Activated T-cell treated with anti-CD3 and anti-CD28 coated beads, Interleukin-2, amount 50 U/mL, for 24 hours (primary cell): ENCODE data around the gene DCX.

ENCODE experiments used
- DNase-seq: peaks from one replicate; pipeline ENCODE4 v3.0.0-alpha.2; 2020
- H3K27ac Mint-ChIP-seq: 2 replicates; pipeline ENCODE4 v1.8.0; 2020; ENCODE audit warnings: mild to moderate bottlenecking, mixed read lengths
- H3K27me3 Mint-ChIP-seq: 2 replicates; pipeline ENCODE4 v1.8.0; 2020; ENCODE audit warnings: mixed read lengths
- H3K36me3 Mint-ChIP-seq: 2 replicates; pipeline ENCODE4 v1.8.0; 2020; ENCODE audit warnings: low read depth, mixed read lengths
- H3K4me1 Mint-ChIP-seq: 2 replicates; pipeline ENCODE4 v1.8.0; 2020; ENCODE audit warnings: low read depth, mixed read lengths
- H3K4me3 Mint-ChIP-seq: 2 replicates; pipeline ENCODE4 v1.8.0; 2020; ENCODE audit warnings: mild to moderate bottlenecking, moderate library complexity, mixed read lengths
- H3K9me3 Mint-ChIP-seq: 2 replicates; pipeline ENCODE4 v1.8.0; 2020; ENCODE audit warnings: mixed read lengths

DCX gene

GRCh38 chrX:111387470-111388070, 24.4 kb downstream of the DCX start:
- H3K27ac Mint-ChIP-seq: no peak overlapping the region
- H3K4me1 Mint-ChIP-seq: no peaks in the 10 kb centered on the region
- H3K27me3 Mint-ChIP-seq: peaks cover 58% of the 10 kb centered on the region
- no peaks in the 10 kb centered on the region for H3K36me3 Mint-ChIP-seq
- no peak overlapping the region for H3K4me3 Mint-ChIP-seq
- H3K9me3 Mint-ChIP-seq: no peaks in the 10 kb centered on the region
- no peak for DNase-seq

GRCh38 chrX:111386615-111387233, 25.3 kb downstream of the DCX start:
- Mint-ChIP-seq H3K9me3 (no peaks in the 10 kb centered on the region), H3K4me3 (no peak overlapping the region), H3K36me3 (no peaks in the 10 kb centered on the region), H3K27ac (no peak overlapping the region), H3K27me3 (peaks cover 62% of the 10 kb centered on the region), H3K4me1 (no peaks in the 10 kb centered on the region)
- no peak for DNase-seq

GRCh38 chrX:111386077-111386476, 25.9 kb downstream of the DCX start:
- Mint-ChIP-seq H3K9me3 (no peaks in the 10 kb centered on the region), H3K27me3 (peaks cover 61% of the 10 kb centered on the region), H3K36me3 (no peaks in the 10 kb centered on the region), H3K4me1 (no peaks in the 10 kb centered on the region), H3K4me3 (no peak overlapping the region), H3K27ac (no peak overlapping the region)
- no peak for DNase-seq

DNA sequence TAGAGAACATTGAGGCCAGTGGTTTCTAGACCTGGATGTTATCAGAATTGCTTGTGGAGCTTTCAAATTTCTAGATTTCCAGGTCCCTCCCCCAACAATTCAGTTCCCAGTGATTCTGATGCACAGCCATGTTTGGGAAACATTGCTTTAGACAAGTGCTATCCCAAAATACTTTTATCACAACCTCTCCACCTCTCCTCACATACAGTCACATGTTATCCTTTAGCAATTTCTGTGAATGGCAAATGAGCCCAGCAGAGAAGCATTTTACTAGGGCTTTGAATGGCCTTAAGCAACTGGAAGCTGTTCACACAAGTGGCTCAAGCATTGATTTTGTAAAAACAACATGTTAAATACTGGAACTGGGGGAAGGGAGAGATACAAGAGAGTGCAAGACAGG, 29.7 kb downstream of the DCX start:
- no peak overlapping the region for H3K27ac Mint-ChIP-seq
- H3K9me3 Mint-ChIP-seq: no peaks in the 10 kb centered on the region
- H3K4me1 Mint-ChIP-seq: no peaks in the 10 kb centered on the region
- H3K36me3 Mint-ChIP-seq: no peaks in the 10 kb centered on the region
- peaks cover 52% of the 10 kb centered on the region for H3K27me3 Mint-ChIP-seq
- H3K4me3 Mint-ChIP-seq: no peak overlapping the region
- no peak for DNase-seq

GRCh38 chrX:111376897-111377578, 35.0 kb downstream of the DCX start:
- no peaks in the 10 kb centered on the region for H3K36me3 Mint-ChIP-seq
- no peaks in the 10 kb centered on the region for H3K9me3 Mint-ChIP-seq
- DNase-seq: no peak
- no peak overlapping the region for H3K4me3 Mint-ChIP-seq
- no peaks in the 10 kb centered on the region for H3K4me1 Mint-ChIP-seq
- H3K27ac Mint-ChIP-seq: no peak overlapping the region
- H3K27me3 Mint-ChIP-seq: peaks cover 46% of the 10 kb centered on the region

GRCh38 chrX:111376486-111376885, 35.5 kb downstream of the DCX start:
- Mint-ChIP-seq H3K4me1 (no peaks in the 10 kb centered on the region), H3K36me3 (no peaks in the 10 kb centered on the region), H3K4me3 (no peak overlapping the region), H3K27ac (no peak overlapping the region), H3K27me3 (peaks cover 46% of the 10 kb centered on the region), H3K9me3 (no peaks in the 10 kb centered on the region)
- DNase-seq: no peak

DNA sequence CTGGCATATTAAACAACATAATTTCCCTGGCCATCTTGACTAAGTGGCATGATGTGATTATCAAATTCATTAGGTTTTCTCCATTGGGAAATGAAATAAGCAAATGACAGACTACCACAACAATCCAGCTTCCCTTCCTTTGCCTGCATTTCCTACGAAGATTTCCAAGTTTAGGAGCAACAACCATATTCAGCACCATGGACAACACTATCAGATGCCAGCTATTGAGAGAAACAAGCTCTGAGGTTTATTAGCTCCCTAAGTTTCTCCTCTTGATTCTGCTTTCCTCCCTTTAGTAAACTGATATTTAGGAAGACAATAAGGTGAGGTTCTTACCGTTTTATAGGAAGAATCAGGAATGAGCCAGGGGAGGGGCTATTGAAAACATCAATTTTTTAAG, 36.2 kb downstream of the DCX start:
- no peak overlapping the region for H3K4me3 Mint-ChIP-seq
- no peak for DNase-seq
- no peak overlapping the region for H3K27ac Mint-ChIP-seq
- no peaks in the 10 kb centered on the region for H3K4me1 Mint-ChIP-seq
- peaks cover 42% of the 10 kb centered on the region for H3K27me3 Mint-ChIP-seq
- H3K36me3 Mint-ChIP-seq: no peaks in the 10 kb centered on the region
- H3K9me3 Mint-ChIP-seq: no peaks in the 10 kb centered on the region

DNA sequence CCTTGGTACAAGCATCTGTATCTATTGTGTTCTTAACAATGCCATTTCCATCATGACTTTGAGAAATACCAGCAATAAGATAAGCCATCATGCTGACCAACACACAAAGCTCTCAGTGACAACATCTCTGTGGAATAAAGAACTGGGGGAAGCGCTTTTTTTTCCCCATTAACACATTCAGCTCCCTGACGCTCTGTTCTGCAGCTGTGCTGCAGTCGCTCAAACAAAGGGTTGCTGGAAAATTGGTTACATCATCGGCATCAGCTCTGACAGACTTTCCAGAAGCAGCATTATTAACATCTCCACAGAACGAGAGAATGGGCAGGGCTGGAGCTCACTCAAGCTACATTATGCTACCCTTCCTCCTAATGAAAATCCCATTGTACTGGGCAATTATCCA, 39.9 kb downstream of the DCX start:
- no peaks in the 10 kb centered on the region for H3K9me3 Mint-ChIP-seq
- no peak for DNase-seq
- peaks cover 57% of the 10 kb centered on the region for H3K27me3 Mint-ChIP-seq
- no peak overlapping the region for H3K27ac Mint-ChIP-seq
- no peaks in the 10 kb centered on the region for H3K36me3 Mint-ChIP-seq
- H3K4me3 Mint-ChIP-seq: no peak overlapping the region
- H3K4me1 Mint-ChIP-seq: no peaks in the 10 kb centered on the region

- Mint-ChIP-seq H3K4me3 (no peak overlapping the region), H3K4me1 (no peaks in the 10 kb centered on the region), H3K9me3 (no peaks in the 10 kb centered on the region), H3K27me3 (peaks cover 45% of the 10 kb centered on the region), H3K27ac (no peak overlapping the region), H3K36me3 (no peaks in the 10 kb centered on the region)
- no peak for DNase-seq
These were observed 46.1 kb downstream of the DCX start for GRCh38 chrX:111365770-111366325.

DNA sequence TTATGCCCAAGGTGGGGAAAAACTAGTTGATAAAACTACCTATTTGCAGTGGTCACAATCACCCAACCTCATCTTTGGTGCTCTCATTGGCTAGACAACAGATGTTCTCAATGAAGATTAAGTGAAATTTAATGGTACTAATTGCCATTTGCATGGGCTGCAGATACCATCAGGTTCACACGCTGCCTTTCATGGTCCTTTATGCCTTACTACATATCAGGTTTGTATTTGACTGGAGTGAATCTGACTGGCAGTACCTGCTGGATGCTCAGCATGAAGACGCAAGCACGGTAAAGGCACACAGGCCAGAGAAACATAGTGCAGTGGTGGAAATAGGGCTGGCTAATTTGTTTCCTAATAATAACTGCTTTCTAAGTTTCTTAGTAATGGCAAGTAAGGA, 48.3 kb downstream of the DCX start:
- Mint-ChIP-seq H3K9me3 (no peaks in the 10 kb centered on the region), H3K27ac (no peak overlapping the region), H3K27me3 (peaks cover 31% of the 10 kb centered on the region), H3K4me3 (no peak overlapping the region), H3K36me3 (no peaks in the 10 kb centered on the region), H3K4me1 (no peaks in the 10 kb centered on the region)
- no peak for DNase-seq

GRCh38 chrX:111361751-111362150, 50.2 kb downstream of the DCX start:
- DNase-seq: no peak
- Mint-ChIP-seq H3K27me3 (peaks cover 33% of the 10 kb centered on the region), H3K27ac (no peak overlapping the region), H3K4me3 (no peak overlapping the region), H3K9me3 (no peaks in the 10 kb centered on the region), H3K36me3 (no peaks in the 10 kb centered on the region), H3K4me1 (no peaks in the 10 kb centered on the region)

- H3K27me3 Mint-ChIP-seq: peaks cover 30% of the 10 kb centered on the region
- no peak overlapping the region for H3K4me3 Mint-ChIP-seq
- no peaks in the 10 kb centered on the region for H3K9me3 Mint-ChIP-seq
- no peak for DNase-seq
- H3K4me1 Mint-ChIP-seq: no peaks in the 10 kb centered on the region
- H3K36me3 Mint-ChIP-seq: no peaks in the 10 kb centered on the region
- H3K27ac Mint-ChIP-seq: no peak overlapping the region
These were observed 51.2 kb downstream of the DCX start for GRCh38 chrX:111360839-111361238.

DNA sequence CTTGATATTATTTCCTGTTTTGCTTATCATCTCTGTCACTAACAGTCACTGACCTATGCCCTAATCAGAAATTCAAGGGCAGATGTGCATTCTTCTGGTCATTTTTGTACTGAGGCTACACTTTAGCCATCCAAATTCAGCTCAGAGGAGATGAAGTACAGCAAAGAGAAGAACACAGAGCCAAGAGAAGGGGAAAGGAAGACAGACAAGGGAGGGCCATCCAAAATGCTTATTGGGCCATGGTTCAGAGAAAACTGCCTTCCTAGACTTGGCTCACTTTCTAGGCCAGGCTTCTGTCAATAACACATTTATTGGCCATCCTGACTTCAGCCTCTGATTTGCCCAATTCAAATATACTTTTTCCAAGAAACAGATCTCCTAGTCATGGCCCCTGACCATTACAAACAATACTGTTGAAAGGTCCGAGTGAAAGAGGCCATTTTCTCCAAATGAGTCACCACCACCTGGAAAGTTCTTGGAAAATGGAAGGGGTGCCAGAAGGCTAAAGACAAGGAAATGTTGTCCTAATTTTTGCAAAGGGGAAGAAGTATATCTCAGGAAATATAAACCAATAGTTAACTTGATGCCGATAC, 56.4 kb downstream of the DCX start:
- no peaks in the 10 kb centered on the region for H3K9me3 Mint-ChIP-seq
- no peak overlapping the region for H3K27ac Mint-ChIP-seq
- H3K36me3 Mint-ChIP-seq: no peaks in the 10 kb centered on the region
- H3K4me1 Mint-ChIP-seq: no peaks in the 10 kb centered on the region
- no peak for DNase-seq
- peaks cover 22% of the 10 kb centered on the region for H3K27me3 Mint-ChIP-seq
- no peak overlapping the region for H3K4me3 Mint-ChIP-seq

DNA sequence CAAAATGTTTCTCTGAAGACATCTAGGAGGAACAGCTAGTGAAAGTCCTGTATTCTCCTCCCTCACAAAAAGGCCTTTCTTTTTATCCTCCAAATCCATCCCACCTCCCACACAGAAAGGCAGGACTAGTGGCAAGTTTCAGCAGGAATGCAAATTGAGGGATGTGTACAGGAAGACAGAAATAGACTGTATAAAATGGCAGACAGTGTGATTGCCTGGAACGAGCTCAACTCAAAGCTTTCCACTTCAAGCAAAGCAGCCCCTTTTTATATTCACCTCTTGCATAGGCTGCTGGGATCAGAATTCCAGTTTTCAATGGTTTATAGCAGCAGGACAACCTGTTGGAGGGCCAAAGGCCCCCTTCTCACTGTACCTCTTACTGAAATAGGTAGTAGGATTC, 57.5 kb downstream of the DCX start:
- DNase-seq: no peak
- H3K36me3 Mint-ChIP-seq: no peaks in the 10 kb centered on the region
- H3K27me3 Mint-ChIP-seq: peaks cover 32% of the 10 kb centered on the region
- no peak overlapping the region for H3K27ac Mint-ChIP-seq
- no peaks in the 10 kb centered on the region for H3K9me3 Mint-ChIP-seq
- no peak overlapping the region for H3K4me3 Mint-ChIP-seq
- no peaks in the 10 kb centered on the region for H3K4me1 Mint-ChIP-seq

- no peak for DNase-seq
- Mint-ChIP-seq H3K27ac (no peak overlapping the region), H3K9me3 (no peaks in the 10 kb centered on the region), H3K36me3 (no peaks in the 10 kb centered on the region), H3K4me1 (no peaks in the 10 kb centered on the region), H3K4me3 (no peak overlapping the region), H3K27me3 (peaks cover 37% of the 10 kb centered on the region)
These were observed 58.2 kb downstream of the DCX start for GRCh38 chrX:111353793-111354192.
